ENCODE data around the gene BABAM2.
"Not testable (repeated sequence)": the region's sequence is repeated elsewhere in the genome, so short reads cannot be mapped to it uniquely, and the experiment has no call there.

The BABAM2 gene

GRCh38 chr2:28252311-28252710 is 361.8 kb downstream of the BABAM2 start:
- no peak overlapping the region for H3K27ac ChIP-seq
- TF ChIP-seq CTCF (conservative IDR thresholded peaks at IDR 0.05) = no peak

- TF ChIP-seq CTCF (conservative IDR thresholded peaks at IDR 0.05) = no peak
- no peak overlapping the region for H3K27ac ChIP-seq
Observed at GRCh38 chr2:28253543-28253942, 363.0 kb downstream of the BABAM2 start.

- not testable (repeated sequence) for H3K27ac ChIP-seq
Observed at GRCh38 chr2:28255231-28255630, 364.7 kb downstream of the BABAM2 start.

- no peak overlapping the region for H3K27ac ChIP-seq
- no peak for TF ChIP-seq CTCF (conservative IDR thresholded peaks at IDR 0.05)
Observed at GRCh38 chr2:28257182-28257581, 366.7 kb downstream of the BABAM2 start.

GRCh38 chr2:28259226-28259625 is 368.7 kb downstream of the BABAM2 start:
- H3K27ac ChIP-seq = not testable (repeated sequence)

GRCh38 chr2:28263690-28264089 is 373.2 kb downstream of the BABAM2 start:
- no peak overlapping the region for H3K27ac ChIP-seq
- TF ChIP-seq CTCF (conservative IDR thresholded peaks at IDR 0.05) = no peak

GRCh38 chr2:28267282-28267681 is 376.8 kb downstream of the BABAM2 start:
- TF ChIP-seq CTCF (conservative IDR thresholded peaks at IDR 0.05) = no peak
- peak overlapping the region; percentile 85 for H3K27ac ChIP-seq

- peak overlapping the region; percentile 85 for H3K27ac ChIP-seq
- no peak for TF ChIP-seq CTCF (conservative IDR thresholded peaks at IDR 0.05)
Observed at GRCh38 chr2:28268386-28268785, 377.9 kb downstream of the BABAM2 start.

All from VCaP (cell line).